ENCODE measurements around the gene POLA1. TPM values are rescaled to one million over a fixed set of nuclear protein-coding genes. Genes with fewer than 3 reads are reported as not detected.

Gene POLA1
- polyA plus RNA-seq, 1 experiment, result 2.2 TPM

GRCh38 chrX:25010784-25011588 is 317.3 kb downstream of the POLA1 start:
- POLR2A ChIA-PET, result no interaction called here
- H3K27ac ChIP-seq (ENCODE audit: low read depth, low read length), result no peak overlapping the region
- CTCF ChIA-PET, result interaction anchor here (2.0 kb wide), 1 partner anchor 172 kb away, joined by 6 read pairs; no protein-coding TSS in a partner anchor
- peaks cover 78% of the 10 kb centered on the region for H3K27me3 ChIP-seq (ENCODE audit: control insufficient read depth, insufficient read depth, low read length)
- H3K9me3 ChIP-seq (ENCODE audit: control insufficient read depth, insufficient read depth, low read length), result peaks cover 7% of the 10 kb centered on the region
- no peak overlapping the region for H3K4me3 ChIP-seq (ENCODE audit: low read depth, low read length)
- no peak for DNase-seq (ENCODE audit: low read depth, low spot score)
- no peak for TF ChIP-seq CTCF (IDR thresholded peaks at IDR 0.05; ENCODE audit: low read depth, low read length)

- TF ChIP-seq CTCF (IDR thresholded peaks at IDR 0.05; ENCODE audit: low read depth, low read length), result no peak
- Histone ChIP-seq H3K27ac (ENCODE audit: low read depth, low read length) (no peak overlapping the region), H3K4me3 (ENCODE audit: low read depth, low read length) (no peak overlapping the region), H3K9me3 (ENCODE audit: control insufficient read depth, insufficient read depth, low read length) (peaks cover 10% of the 10 kb centered on the region), H3K27me3 (ENCODE audit: control insufficient read depth, insufficient read depth, low read length) (peaks cover 82% of the 10 kb centered on the region)
- no peak for DNase-seq (ENCODE audit: low read depth, low spot score)
- ChIA-PET CTCF (interaction anchor here (2.0 kb wide), 1 partner anchor 173 kb away, joined by 6 read pairs; no protein-coding TSS in a partner anchor), POLR2A (no interaction called here)
Measured at GRCh38 chrX:25011589-25012432, 318.1 kb downstream of the POLA1 start.

- H3K27me3 ChIP-seq (ENCODE audit: control insufficient read depth, insufficient read depth, low read length), result peaks cover 85% of the 10 kb centered on the region
- TF ChIP-seq CTCF (IDR thresholded peaks at IDR 0.05; ENCODE audit: low read depth, low read length), result no peak
- H3K27ac ChIP-seq (ENCODE audit: low read depth, low read length), result no peak overlapping the region
- no peak overlapping the region for H3K4me3 ChIP-seq (ENCODE audit: low read depth, low read length)
- POLR2A ChIA-PET, result no interaction called here
- H3K9me3 ChIP-seq (ENCODE audit: control insufficient read depth, insufficient read depth, low read length), result peaks cover 10% of the 10 kb centered on the region
- CTCF ChIA-PET, result interaction anchor here (2.0 kb wide), 1 partner anchor 173 kb away, joined by 6 read pairs; no protein-coding TSS in a partner anchor
- DNase-seq (ENCODE audit: low read depth, low spot score), result no peak
Measured at GRCh38 chrX:25012433-25012735, 318.7 kb downstream of the POLA1 start.

- H3K9me3 ChIP-seq (ENCODE audit: control insufficient read depth, insufficient read depth, low read length), result peaks cover 10% of the 10 kb centered on the region
- CTCF ChIA-PET, result interaction anchor here (2.0 kb wide), 1 partner anchor 174 kb away, joined by 6 read pairs; no protein-coding TSS in a partner anchor
- H3K4me3 ChIP-seq (ENCODE audit: low read depth, low read length), result no peak overlapping the region
Measured at GRCh38 chrX:25012793-25013631, 319.3 kb downstream of the POLA1 start.

More at GRCh38 chrX:25012793-25013631, 319.3 kb downstream of the POLA1 start:
- TF ChIP-seq CTCF (IDR thresholded peaks at IDR 0.05; ENCODE audit: low read depth, low read length), result no peak
- Histone ChIP-seq H3K27me3 (ENCODE audit: control insufficient read depth, insufficient read depth, low read length) (peaks cover 84% of the 10 kb centered on the region), H3K27ac (ENCODE audit: low read depth, low read length) (no peak overlapping the region)
- POLR2A ChIA-PET, result no interaction called here
- no peak for DNase-seq (ENCODE audit: low read depth, low spot score)

Measured in AG04450 (cell line).